Activated effector memory CD4-positive, alpha-beta T cell treated with anti-CD3 and anti-CD28 coated beads, Interleukin-2, amount 50 U/mL, for 16 hours (primary cell): ENCODE results near the gene APBB3.
"Not testable (repeated sequence)": the region's sequence is repeated elsewhere in the genome, so short reads cannot be mapped to it uniquely, and the experiment has no call there.

Experiments used
- DNase-seq: peaks from one replicate; pipeline ENCODE4 v3.0.0-alpha.2; 2020

APBB3 gene, protein sequence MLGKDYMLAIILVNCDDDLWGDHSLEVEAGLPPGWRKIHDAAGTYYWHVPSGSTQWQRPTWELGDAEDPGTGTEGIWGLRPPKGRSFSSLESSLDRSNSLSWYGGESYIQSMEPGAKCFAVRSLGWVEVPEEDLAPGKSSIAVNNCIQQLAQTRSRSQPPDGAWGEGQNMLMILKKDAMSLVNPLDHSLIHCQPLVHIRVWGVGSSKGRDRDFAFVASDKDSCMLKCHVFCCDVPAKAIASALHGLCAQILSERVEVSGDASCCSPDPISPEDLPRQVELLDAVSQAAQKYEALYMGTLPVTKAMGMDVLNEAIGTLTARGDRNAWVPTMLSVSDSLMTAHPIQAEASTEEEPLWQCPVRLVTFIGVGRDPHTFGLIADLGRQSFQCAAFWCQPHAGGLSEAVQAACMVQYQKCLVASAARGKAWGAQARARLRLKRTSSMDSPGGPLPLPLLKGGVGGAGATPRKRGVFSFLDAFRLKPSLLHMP

DNA sequence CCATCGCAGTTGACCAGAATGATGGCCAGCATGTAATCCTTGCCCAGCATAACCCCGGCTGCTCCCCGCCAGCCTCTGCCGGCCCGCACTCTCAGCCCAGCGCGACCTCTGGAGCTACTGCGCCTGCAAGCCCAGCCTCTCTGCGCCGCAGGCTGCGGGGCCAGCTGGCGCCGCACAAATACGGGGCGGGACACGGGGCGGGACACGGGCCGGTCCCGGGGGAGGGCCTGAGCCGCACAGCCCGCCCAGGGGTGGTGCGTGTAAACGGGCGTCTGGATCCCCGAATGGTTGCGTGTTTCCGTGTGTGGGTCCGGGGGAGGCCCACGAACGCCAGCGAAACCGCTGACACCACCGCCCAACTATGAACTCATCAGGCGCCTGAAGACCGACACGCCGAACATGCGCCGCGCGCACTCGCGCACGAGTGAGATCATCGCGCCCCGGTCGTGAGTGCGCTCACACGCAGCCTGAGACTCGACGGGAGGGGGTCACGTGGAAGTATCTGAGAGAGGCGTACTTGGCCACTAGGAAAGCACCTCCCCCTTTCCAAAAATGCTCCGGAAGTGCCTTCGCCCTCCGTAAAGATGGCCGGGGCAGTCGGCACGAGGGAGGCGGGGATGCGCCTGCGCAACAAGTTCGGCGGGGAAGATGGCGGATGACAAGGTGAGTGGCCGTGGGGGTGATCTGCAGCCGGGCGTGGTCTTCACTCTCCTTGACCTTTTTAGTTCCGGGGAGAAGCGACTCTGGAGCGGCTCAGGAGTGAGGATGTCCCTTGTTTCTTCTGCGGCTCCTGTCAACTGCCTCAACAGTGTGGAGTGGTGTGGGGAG, at the start of gene APBB3, which contains the start of gene SLC35A4:
Gene APBB3, minus strand, starts transcription at position 403 of the 828 bp plus-strand sequence. Its CDS starts 353 bp downstream, at position 50.
Gene SLC35A4, plus strand, starts transcription at position 633 of the 828 bp plus-strand sequence. CDS start 2,342 bp downstream, outside the sequence.
- DNase-seq = peak; percentile 99

DNA sequence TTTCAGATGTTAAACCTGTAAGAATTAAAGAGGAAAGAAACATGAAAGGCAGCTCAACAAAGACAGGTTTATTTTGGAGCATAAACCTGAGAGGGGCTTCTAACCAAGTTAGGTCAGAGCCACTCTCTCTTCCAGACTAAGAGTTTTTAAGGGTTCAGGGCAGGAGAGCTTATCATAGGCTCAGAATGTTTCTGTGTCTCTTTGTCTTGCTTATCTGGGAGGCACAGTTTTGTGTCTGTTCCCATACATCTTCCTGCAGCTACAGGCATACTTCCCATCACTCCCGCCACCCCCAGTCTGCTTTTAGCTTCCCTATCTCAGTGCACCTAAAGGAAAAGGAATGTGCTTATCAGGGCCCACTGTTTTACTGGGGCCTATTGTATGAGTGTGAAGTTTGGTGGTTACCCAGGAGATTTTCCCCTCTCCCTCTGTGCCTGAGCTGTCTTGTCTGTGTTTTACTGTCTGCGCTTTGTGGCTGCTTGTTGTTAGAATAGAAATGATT, 46.7 kb upstream of the APBB3 start:
- DNase-seq = no peak

DNA sequence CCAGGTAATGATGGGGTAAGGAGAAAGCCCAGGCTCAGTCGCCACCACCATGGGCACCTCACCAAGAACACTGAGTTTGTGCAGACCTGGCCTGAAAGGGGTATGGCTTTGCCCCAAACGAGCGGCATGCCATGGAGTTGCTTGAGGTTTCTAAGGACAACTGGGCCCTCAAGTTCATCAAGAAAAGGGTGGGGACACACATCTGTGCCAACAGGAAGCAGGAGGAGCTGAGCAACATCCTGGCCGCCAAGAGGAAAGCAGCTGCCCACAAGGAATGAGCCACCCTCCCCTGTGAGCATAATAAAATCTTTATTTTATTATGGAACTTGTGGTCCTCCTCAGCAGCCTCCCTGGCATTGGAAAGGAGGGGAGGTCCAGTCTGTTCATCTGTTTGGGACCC, 44.7 kb upstream of the APBB3 start:
- no peak for DNase-seq

DNA sequence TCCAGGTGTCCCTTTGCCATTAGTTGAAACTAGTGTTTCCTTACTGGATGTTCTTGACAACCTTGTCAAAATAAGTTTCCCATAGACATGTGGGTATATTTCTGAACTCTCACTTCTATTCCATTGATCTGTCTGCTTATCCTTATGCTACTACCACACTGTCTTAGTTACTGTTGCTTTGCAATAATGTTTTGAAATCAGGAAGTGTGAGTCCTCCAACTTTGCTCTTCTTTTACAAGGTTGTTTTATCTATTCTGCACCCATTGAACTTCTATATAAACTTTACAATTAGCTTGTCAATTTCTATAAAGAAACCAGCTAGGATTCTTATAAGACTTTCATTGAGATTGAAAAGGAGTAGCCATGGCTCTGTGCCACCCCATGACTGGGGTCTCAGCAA, 44.3 kb upstream of the APBB3 start:
- DNase-seq = no peak

DNA sequence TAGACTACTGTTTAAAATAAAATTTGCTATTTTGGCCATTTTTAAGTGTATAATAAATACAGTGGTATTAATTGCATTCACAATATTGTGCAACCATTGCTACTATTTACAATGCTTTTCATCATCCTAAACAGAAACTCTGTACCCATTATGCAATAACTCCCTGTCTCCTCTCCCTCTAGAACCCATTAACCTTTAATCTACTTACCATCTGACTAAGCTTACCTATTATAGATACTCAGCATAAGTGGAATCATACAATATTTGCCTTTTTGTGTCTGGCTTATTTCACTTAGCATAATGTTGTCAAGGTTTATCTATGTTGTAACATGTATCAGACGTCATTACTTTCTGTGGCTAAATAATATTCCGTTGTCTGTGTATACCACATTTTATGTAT, 42.6 kb upstream of the APBB3 start:
- no peak for DNase-seq

DNA sequence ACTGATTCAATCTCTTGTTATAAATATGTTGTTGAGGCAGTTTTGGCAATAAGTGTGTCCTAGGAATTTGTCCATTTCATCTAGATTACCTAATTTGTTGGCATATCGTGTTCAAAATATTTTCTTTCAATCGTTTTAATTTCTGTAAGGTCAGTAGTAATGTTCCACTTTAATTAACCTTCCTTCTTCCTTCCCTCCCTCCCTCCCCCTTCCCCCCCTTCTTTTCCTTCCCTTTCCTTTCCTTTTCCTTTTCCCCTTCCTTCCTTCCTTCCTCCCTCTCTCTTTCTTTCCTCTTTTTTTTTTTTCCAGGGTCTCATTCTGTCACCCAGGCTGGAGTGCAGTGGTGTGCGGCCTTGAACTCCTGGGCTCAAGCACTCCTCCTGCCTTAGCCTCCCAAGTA, 41.5 kb upstream of the APBB3 start:
- no peak for DNase-seq

DNA sequence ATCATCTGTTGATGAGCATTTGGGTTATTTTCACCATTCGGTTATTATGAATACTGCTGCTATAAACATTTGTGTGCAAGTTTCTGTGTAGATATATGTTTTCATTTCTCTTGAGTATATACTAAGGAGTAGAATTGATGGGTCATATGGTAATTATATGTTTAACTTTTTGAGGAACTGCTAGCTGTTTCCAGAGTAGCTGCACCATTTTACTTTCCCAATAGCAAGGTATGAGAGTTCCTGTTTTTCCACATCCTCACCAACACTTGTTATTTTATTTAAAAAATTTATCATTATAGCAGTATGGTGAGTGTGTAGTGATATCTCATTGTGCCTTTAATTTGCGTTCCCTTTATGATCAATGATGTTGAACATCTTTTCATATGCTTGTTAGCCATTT, 39.3 kb upstream of the APBB3 start:
- no peak for DNase-seq

DNA sequence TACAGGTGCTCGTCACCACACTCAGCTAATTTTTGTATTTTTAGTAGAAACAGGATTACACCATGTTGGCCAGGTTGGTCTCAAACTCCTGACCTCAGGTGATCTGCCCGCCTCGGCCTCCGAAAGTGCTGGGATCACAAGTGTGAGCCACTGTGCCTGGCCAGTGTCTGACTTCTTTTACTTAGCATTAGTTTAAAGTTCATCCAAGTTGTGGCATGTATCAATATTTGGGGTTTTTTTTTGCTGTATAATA, 39.0 kb upstream of the APBB3 start:
- not testable (repeated sequence) for DNase-seq

DNA sequence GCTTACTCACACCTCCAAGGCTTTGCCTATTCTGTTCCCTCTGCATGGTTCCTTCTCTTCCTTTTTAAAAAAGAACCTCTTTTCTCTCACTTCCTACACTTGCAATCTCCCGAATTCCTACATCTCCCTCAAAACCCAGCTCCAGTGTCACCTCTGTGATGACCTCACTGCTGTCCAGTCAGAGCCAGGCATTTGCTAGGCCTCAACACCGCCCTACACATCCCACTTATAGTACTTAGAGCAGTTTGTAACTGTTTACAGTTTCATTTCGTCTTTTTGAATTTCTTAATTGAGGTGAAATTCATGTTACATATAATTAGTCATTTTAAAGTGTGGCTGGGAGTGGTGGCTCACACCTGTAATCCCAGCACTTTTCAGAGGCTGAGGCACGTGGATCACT, 37.7 kb upstream of the APBB3 start:
- no peak for DNase-seq

DNA sequence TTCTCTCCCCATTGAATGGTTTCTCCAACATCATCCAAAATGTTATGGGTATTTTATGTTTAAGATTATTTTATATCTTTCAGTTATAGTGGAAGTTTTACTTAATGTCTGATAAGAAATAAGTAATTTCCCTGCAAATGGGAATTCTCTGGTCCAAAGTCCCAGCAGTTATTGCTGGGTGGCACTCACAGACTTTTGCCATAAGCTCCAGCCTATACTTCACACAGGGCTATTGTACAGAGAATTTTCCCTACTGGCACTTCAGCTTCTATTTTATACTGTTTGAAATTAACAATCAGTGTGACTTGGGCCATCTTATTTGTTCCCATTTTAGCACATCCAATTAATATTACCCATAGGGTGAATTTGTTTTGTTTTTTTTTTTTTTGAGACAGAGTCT, 35.7 kb upstream of the APBB3 start:
- DNase-seq = no peak

DNA sequence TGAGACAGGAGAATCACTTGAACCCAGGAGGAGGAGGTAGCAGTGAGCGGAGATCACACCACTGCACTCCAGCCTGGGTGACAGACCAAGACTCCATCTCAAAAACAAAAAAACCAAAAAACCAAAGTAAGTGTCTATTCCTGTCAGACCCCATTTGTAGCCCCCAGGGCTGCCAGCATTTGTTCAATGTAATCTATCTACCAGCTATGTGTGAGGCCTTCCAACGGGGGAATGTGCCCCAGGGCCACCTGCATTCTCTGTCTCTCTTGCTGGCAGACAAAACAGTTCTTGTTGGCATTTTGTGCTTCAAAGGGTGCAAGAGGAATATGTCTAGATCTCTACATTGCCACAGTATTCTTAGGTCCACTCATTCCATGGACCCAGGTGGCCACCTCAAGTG, 34.4 kb upstream of the APBB3 start:
- DNase-seq = no peak

DNA sequence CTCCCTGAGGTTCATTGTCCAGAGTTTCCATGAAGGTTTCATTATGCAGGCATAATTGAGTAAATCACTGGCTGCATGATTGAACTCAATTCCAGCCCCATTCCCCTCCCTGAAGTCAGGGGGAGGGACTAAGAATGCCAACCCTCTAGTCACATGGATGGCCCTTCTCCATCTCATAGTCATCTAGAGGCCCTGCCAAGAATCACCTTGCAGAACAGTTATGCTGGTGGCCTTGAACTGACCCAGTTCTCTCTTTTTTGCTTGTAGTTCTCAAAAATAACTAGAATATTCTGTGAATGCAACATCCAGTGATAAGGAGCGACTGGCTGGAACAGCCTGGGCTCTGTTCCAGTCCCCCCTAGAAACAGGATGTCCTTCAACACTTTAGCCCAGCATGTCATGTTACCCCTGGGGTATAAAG, 31.9 kb upstream of the APBB3 start:
- no peak for DNase-seq

DNA sequence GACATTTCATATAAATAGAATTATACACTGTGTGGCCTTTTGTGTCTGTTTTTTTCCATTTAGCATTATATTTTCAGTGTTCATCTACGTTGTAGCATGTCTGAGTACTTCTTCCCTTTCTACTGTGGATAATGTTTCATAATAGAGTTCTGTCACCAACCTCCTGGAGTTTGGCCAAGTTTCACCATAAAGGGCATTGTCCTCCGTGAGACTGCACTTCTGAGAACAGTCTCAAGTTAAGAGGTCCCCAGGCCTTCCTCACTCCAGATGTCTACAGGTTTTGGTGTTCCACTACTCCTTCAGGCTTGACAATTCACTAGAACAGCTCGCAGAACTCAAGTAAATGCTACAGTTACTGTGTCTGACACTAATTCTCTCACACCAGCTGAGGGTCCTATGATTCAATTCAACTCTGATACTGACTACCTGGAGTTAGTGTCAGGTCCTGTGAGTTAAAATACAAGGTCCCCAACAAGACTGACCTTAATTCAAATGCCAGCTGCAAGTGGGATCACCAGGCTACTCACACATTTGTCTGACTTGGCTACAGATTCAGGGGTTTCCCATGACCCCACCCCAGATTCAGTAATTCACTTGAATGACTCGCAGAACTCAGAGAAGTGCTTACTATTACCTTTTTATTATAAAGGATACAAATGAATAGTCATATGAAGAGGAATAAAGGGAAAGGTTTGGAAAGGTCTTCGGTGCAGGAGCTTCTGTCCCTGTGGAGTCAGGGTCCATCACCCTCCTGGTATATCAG, 31.3 kb upstream of the APBB3 start:
- no peak for DNase-seq

DNA sequence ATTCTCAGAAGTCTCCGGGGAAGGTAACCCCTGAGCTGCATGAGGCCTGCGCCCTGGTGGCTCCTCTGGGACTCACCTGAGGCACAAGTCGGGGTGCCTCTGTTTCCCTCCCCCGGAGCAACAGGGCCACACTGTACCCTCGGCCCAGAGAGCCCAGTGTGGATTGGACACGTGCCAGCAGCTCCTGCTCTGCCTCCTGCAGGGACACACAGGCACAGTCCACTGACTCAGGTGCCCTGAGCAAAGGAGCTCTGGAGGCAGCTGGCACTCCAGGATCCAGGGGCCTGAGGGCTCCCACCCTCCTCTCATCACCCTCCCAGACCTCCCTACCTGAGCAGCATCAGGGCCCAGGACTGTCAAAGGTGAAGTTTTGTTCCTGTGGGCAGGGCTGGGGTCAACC, 29.8 kb upstream of the APBB3 start:
- no peak for DNase-seq

DNA sequence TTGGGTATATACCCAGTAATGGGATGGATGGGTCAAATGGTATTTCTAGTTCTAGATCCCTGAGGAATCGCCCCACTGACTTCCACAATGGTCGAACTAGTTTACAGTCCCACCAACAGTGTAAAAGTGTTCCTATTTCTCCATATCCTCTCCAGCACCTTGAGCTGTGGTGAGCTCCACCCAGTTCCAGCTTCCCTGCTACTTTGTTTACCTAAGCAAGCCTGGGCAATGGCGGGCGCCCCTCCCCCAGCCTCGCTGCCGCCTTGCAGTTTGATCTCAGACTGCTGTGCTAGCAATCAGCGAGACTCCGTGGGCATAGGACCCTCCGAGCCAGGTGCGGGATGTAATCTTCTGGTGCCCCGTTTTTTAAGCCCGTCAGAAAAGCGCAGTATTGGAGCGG, 28.7 kb upstream of the APBB3 start:
- DNase-seq = not testable (repeated sequence)

DNA sequence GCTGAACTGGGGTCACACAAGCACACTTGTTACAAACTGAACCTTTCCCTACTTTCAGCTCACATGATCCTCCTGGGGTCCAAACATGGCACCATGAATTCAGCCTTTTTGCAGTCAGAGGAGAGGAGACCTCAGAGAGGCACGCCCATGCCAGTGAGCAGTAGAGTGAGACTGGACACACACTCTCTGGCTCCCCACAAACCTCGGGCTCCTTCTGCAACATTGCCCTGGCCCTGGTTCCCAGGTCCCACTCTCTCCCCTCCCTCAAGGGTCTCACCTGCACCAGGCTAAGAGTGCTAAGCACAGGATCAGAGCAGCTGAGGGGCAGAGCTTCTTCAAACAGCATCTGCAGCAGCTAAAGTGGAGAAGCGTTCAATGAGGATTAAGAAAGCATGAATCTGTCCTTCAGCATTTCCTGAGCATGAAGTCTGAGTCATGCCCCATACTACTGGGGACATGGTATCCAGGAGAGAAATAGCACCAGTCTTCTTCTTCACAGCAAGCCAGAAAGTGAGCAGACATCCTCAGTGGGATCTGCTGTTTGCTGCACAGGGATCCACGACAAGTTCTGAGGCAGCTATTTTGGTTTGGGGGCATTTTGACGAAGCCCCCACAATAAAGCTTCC, 27.5 kb upstream of the APBB3 start:
- DNase-seq = no peak

DNA sequence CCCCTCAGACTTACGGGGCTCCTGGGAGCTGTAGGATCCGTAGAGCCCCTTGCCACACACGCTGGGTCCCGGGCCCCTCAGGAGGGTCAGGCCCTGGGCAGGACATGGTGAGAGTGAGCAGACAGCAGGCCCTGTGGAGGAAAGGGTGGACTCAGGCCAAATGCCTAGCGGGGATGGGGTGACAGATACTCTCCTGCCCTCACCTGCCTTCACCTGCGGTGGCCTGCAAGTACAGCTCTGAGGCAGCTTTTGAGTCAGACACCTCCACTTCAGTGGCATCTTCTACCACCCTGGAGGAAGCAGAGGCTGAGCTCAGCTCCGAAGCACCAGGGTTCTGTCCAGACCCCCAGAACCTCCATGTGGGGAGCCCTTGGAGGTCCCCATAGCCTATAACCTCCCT, 26.5 kb upstream of the APBB3 start:
- no peak for DNase-seq

DNA sequence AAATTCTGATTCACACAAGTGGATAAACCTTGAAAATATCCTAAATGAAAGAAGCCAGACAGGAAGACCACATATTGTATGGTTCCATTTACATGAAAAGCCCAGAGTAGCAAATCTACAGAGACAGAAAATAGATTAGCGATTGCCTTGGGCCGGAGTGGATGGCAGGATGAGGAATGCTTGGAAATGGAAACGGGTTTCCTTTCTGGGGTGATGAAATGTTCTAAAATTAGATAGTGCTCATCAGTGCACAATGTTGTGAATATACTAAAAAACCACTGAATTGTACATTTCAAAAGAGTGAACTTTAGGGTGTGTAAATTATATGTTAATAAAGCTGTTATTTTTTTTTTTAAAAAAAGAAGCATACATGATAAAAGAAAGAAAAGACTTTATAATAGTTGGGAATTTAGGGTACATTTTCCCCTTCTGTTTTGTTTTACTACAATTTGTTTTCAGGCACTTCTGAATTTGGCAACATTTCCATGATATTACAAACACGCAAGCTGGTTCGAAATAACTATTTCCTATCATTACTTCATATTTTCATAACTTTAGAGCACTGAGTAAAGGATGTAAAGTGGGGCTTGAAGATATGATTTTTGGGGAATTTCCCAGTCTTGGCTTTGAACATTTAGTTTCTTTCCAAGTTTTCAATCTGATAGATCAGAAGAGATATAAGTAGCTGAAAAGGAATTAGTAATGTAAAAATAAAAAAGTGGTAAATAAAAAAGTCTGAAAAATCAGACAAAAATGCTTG, 24.1 kb upstream of the APBB3 start:
- DNase-seq = no peak

DNA sequence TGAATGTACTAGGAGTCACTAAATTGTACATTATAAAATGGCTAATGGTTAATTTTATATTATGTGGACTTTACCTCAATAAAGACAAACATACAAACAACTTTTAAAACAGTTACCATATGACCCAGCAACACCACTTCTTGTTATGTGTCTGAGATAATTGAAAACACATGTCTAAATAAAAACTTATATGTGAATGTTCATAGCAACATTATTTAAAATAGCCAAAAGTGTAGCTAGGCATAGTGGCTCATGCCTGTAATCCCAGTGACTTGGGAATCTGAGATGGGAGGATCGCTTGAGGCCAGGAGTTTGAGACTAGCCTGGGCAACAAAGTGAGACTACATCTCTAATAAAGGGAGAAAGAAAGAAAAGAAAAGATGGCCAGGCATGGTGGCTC, 23.1 kb upstream of the APBB3 start:
- DNase-seq = no peak

DNA sequence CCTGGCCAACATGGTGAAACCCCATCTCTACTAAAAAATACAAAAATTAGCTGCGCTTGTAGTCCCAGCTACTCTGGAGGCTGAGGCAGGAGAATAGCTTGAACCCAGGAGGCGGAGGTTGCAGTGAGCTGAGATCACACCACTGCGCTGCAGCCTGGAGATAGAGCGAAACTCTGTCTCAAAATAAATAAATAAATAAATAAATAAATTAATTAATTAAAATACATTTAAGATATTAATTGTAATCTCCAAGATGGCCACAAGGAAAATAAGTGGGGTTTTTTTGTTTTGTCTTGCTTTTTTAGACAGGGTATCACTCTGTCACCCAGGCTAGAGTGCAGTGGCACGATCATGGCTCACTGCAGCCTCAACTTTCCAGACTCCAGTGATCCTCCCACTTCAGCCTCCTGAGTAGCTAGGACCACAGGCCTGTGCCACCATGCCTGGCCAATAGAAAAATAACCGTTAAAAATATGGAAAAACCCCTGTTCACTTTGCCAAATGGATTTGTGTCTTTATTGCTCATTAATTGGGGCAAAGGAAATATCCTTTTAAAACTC, 14.9 kb upstream of the APBB3 start:
- not testable (repeated sequence) for DNase-seq

DNA sequence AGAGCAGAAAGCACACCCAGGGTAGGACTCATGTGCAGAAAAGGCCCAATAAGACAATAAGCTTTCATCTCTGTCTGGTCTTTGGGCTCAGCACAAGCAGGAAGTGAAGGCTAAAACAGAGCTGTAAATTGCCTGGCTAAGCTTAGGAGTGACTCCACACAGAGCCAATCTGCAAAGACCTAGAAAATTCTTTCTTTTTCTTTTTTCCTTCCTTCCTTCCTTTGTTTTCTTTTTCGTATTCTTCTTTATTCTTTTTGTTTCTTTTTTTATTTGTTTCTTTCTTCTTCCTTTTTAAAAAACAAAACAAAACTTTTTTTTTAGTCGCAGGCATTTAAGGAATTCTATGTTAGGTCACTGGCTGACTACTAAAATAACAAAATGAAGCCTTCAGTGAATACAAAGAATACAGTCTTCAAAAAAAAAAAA, 12.4 kb upstream of the APBB3 start:
- DNase-seq = no peak

DNA sequence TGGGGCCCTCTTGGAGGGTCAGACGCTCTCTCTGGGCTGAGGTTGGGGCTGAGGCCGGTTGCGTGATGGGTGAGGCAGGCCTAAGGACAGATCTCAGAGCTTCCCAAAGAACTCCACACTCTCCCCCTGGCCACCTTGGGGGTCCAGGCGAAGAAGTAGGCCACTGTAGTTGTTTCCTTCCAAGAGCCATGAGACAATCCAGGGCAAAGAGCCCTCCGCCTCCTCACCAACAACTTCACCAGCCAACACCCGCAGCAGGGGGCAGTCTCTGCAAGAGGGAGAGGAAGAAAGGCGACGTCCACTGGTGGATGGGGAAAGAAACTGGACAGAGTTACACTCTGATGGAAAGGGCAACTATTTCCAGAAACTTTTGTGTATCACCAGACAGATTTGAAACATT, 10.9 kb upstream of the APBB3 start:
- no peak for DNase-seq
